ENCODE data around the gene KRT72.
"Not testable (repeated sequence)": the region's sequence is repeated elsewhere in the genome, so short reads cannot be mapped to it uniquely, and the experiment has no call there.

Gene KRT72

DNA sequence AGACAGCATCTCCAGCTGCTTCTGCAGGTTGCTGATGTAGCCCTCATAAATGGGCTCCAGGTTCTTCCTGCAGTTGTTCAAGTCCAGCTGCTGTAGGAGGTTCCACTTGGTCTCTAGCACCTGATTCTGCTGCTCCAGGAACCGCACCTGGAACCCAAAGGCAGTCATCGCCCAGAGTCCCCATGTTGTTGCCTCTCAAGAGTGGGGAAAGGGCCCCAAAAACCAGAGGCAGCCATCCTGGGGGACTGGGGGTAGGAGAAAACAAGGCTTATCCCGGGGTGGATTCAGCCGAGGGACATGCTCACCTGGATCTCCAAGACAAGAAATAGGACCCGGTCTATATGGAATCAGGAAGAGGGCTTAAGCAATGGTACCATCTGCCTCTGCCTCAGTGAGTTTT, 2.3 kb downstream of the KRT72 start:
- ATAC-seq (replicated peaks; ENCODE audit: extremely low read depth, poor library complexity, severe bottlenecking), result no peak
- DNase-seq (ENCODE audit: low spot score in 2 of 2), result no peak
- H3K27me3 Mint-ChIP-seq, result peaks cover 29% of the 10 kb centered on the region
- no peaks in the 10 kb centered on the region for H3K4me1 Mint-ChIP-seq
- H3K27ac Mint-ChIP-seq (ENCODE audit: low read depth), result no peak overlapping the region
- H3K4me3 Mint-ChIP-seq, result no peak overlapping the region
- no peaks in the 10 kb centered on the region for H3K9me3 Mint-ChIP-seq
- no peaks in the 10 kb centered on the region for H3K36me3 Mint-ChIP-seq (ENCODE audit: insufficient read depth)

DNA sequence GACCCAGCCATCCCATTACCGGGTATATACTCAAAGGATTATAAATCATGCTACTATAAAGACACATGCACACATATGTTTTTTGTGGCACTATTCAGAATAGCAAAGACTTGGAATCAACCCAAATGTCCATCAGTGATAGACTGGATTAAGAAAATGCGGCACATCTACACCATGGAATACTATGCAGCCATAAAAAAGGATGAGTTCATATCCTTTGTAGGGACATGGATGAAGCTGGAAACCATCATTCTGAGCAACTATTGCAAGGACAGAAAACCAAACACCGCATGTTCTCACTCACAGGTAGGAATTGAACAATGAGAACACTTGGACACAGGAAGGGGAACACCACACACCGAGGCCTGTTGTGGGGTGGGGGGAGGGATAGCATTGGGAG, 7.0 kb downstream of the KRT72 start:
- not testable (repeated sequence) for H3K27ac Mint-ChIP-seq (ENCODE audit: low read depth); H3K36me3 Mint-ChIP-seq (ENCODE audit: insufficient read depth); ATAC-seq (replicated peaks; ENCODE audit: extremely low read depth, poor library complexity, severe bottlenecking); H3K9me3 Mint-ChIP-seq; H3K4me3 Mint-ChIP-seq; H3K4me1 Mint-ChIP-seq; DNase-seq (ENCODE audit: low spot score in 2 of 2)
- H3K27me3 Mint-ChIP-seq, result peaks cover 22% of the 10 kb centered on the region

DNA sequence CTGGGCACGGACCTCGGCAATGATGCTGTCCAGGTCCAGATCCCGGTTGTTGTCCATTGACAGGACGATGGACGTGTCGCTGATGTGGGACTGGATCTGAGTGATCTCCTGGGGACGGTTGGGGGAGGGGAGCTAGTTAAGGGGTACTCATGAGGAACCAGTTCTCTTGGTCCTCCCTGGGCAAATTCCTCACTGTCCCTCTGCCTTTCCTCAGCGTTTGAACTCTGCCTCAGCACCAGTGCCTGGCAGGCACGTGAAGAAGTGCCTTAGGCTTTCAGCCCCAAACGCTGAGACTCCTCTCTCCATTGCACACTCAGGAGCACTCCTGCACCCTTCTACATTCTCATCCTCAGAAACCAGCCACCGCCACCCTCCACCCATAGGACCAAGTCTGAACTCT, 9.7 kb downstream of the KRT72 start:
- H3K27ac Mint-ChIP-seq (ENCODE audit: low read depth), result no peak overlapping the region
- peaks cover 9% of the 10 kb centered on the region for H3K4me1 Mint-ChIP-seq
- H3K9me3 Mint-ChIP-seq, result no peaks in the 10 kb centered on the region
- H3K27me3 Mint-ChIP-seq, result peaks cover 7% of the 10 kb centered on the region
- ATAC-seq (replicated peaks; ENCODE audit: extremely low read depth, poor library complexity, severe bottlenecking) (no peak), DNase-seq (ENCODE audit: low spot score in 2 of 2) (no peak)
- no peak overlapping the region for H3K4me3 Mint-ChIP-seq
- H3K36me3 Mint-ChIP-seq (ENCODE audit: insufficient read depth), result no peaks in the 10 kb centered on the region

DNA sequence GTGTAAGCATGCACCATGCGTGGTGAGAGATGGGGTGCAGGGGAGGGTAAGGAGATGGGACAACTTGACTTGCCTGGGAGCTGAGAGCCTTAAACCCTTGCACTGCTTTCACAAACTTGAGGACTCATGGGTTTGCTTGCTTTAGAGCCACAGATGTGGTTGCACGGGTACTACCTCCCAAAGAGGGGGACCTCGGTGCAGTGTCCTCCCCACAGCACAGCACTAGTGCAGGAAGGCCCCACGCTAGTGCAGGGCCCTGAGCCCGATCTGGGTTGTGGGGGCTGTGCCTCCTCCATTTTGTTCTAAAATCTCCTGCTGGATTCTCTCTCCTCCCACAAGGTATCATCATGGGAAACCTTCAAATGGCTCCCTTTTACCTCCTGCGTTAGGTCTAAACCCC, 11.2 kb downstream of the KRT72 start:
- H3K36me3 Mint-ChIP-seq (ENCODE audit: insufficient read depth), result no peaks in the 10 kb centered on the region
- peaks cover 7% of the 10 kb centered on the region for H3K27me3 Mint-ChIP-seq
- ATAC-seq (replicated peaks; ENCODE audit: extremely low read depth, poor library complexity, severe bottlenecking) (no peak), DNase-seq (ENCODE audit: low spot score in 2 of 2) (no peak)
- peaks cover 24% of the 10 kb centered on the region for H3K4me1 Mint-ChIP-seq
- H3K27ac Mint-ChIP-seq (ENCODE audit: low read depth), result no peak overlapping the region
- no peak overlapping the region for H3K4me3 Mint-ChIP-seq
- no peaks in the 10 kb centered on the region for H3K9me3 Mint-ChIP-seq

DNA sequence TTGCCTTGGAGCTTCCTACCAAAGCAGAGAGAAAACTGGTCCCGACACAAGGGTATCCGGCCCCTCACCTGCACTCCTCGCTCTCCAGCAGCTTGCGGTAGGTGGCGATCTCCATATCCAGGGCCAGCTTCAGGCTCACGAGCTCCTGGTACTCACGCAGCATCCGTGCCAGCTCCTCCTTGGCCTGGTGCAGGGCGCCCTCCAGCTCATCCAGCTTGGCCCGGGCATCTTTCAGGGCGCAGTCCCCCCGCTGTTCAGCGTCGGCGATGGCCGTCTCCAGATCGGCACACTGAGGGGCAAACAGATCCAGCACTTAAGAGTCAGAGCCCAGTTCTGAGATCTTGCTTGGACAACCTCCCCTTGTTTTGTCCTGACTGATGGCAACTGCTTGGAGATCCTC, 13.7 kb downstream of the KRT72 start:
- ATAC-seq (replicated peaks; ENCODE audit: extremely low read depth, poor library complexity, severe bottlenecking) (no peak), DNase-seq (ENCODE audit: low spot score in 2 of 2) (no peak)
- no peaks in the 10 kb centered on the region for H3K36me3 Mint-ChIP-seq (ENCODE audit: insufficient read depth)
- H3K27me3 Mint-ChIP-seq, result peaks cover 7% of the 10 kb centered on the region
- peaks cover 35% of the 10 kb centered on the region for H3K4me1 Mint-ChIP-seq
- H3K4me3 Mint-ChIP-seq, result no peak overlapping the region
- peak overlapping the region; percentile 29 for H3K27ac Mint-ChIP-seq (ENCODE audit: low read depth)
- H3K9me3 Mint-ChIP-seq, result no peaks in the 10 kb centered on the region

DNA sequence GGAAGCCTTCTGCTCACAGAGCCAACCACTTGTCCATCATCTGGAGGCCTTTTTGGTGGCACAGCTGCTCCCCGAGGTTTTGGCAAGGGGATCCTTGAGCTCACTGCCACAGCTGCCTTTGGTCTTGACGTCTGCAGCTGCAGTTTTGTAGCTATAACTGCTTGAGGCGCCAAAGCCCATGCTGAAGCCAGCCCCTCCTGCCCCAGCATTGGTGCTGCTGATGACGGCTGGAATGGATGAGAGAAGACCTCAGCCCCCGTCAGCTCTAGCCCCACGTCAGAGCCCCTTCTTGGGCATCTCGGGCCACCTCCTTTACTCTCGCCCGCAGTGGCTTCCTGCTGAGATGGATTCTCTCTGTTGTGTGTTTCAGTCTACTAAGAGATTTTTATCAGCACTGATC, 15.3 kb downstream of the KRT72 start:
- Mint-ChIP-seq H3K27me3 (peaks cover 3% of the 10 kb centered on the region), H3K4me1 (peaks cover 41% of the 10 kb centered on the region), H3K36me3 (ENCODE audit: insufficient read depth) (no peaks in the 10 kb centered on the region), H3K27ac (ENCODE audit: low read depth) (peak overlapping the region; percentile 49), H3K4me3 (no peak overlapping the region), H3K9me3 (no peaks in the 10 kb centered on the region)
- peak in 1 of 2 donors; percentile 86 for DNase-seq (ENCODE audit: low spot score in 2 of 2)
- peak; percentile 97 for ATAC-seq (replicated peaks; ENCODE audit: extremely low read depth, poor library complexity, severe bottlenecking)

DNA sequence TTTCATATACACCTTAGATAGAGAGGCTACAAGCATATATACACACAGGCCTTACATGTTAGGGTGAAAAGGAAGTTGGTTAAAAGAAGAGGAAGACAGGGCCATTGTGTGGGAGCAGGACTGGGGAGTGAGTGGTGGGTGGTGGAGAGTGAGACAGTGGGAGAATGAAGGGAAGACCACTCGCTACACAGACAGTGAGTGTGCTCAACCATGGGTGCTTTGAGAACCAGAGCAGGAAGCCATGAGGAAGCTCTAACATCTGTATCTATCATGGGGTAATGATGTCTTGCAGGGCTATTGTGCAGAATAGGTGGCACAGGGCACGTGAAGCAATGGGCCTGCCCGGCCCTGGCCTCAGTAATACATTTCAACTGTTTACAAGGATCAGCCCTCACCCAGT, 16.2 kb downstream of the KRT72 start:
- Mint-ChIP-seq H3K27ac (ENCODE audit: low read depth) (peak overlapping the region; percentile 49), H3K4me3 (no peak overlapping the region), H3K27me3 (peaks cover 12% of the 10 kb centered on the region), H3K4me1 (peaks cover 50% of the 10 kb centered on the region), H3K36me3 (ENCODE audit: insufficient read depth) (no peaks in the 10 kb centered on the region), H3K9me3 (no peaks in the 10 kb centered on the region)
- no peak for DNase-seq (ENCODE audit: low spot score in 2 of 2)
- no peak for ATAC-seq (replicated peaks; ENCODE audit: extremely low read depth, poor library complexity, severe bottlenecking)

DNA sequence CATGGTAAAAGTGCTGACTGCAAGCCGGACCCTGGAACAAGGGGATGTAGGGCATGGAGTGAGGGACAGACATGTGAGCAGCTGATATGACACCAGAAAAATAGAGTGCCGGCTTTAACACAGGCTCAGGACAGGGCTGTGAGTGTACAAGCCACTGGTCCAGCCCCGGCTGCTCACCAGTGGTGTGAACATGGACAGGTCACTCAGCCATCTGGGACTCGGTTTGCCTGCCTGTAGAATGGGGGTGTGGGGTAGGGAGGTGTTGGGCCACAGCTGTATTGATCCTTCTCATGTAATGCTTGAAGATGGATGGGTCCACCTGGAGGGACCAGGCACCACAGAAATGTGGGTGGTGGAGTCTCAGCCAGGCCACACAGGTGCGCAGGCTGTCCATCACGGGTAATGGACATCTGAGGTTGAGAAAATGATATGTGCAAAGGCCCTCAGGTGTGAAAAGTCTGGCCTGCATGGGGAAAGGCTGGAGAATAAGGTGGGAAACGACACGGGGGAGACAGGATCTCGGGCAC, 17.0 kb downstream of the KRT72 start:
- Mint-ChIP-seq H3K9me3 (no peaks in the 10 kb centered on the region), H3K4me3 (no peak overlapping the region), H3K36me3 (ENCODE audit: insufficient read depth) (no peaks in the 10 kb centered on the region), H3K27ac (ENCODE audit: low read depth) (no peak overlapping the region), H3K27me3 (peaks cover 15% of the 10 kb centered on the region), H3K4me1 (peaks cover 52% of the 10 kb centered on the region)
- DNase-seq (ENCODE audit: low spot score in 2 of 2), result no peak
- ATAC-seq (replicated peaks; ENCODE audit: extremely low read depth, poor library complexity, severe bottlenecking), result no peak

DNA sequence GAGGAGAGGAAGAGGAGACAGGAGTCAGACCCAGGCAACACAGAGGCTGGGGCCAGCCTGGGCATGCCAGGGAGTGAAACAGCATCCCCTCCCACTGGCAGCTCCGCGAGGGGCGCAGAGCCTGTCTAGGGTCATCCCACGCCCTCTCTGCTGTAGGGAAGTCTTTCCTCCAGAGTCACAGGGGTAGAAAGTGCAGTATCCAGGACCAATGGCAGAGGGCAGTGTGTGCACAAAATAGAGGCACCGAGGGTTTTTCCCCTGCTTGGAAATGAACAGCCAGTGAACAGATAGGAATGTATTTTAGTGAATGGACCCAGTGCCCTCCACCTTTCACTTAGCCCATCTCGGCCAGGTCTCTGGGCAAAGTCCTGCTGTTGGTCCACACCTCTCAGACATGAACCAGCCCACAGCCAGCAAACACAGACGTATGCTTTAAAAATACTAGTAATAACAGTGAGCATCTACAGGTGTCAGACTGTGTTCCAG, 18.2 kb downstream of the KRT72 start:
- Mint-ChIP-seq H3K4me3 (no peak overlapping the region), H3K4me1 (peaks cover 52% of the 10 kb centered on the region), H3K36me3 (ENCODE audit: insufficient read depth) (no peaks in the 10 kb centered on the region), H3K27me3 (peaks cover 15% of the 10 kb centered on the region), H3K27ac (ENCODE audit: low read depth) (no peak overlapping the region), H3K9me3 (no peaks in the 10 kb centered on the region)
- DNase-seq (ENCODE audit: low spot score in 2 of 2) (peak; percentile 49 to 58), ATAC-seq (replicated peaks; ENCODE audit: extremely low read depth, poor library complexity, severe bottlenecking) (no peak)

DNA sequence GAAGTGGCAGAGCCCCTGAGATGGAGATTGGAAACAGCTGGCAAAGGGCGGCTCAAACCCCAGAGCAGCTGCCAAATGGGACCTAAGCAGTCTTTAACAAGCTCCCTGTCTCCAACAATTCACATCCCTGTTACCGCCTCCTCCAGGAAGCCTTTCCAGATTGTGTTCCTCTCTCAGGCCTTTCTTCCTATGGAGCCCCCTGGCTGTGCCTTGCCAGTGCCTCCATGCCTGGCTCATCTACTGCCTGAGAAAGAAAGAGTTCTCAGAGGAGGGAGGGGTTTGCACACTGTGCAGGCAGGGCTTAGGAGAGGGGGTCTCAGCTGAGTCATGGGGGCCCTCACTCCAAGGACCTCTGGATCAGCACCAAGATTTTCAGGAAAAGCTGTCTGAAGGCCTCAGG, 18.8 kb downstream of the KRT72 start:
- no peaks in the 10 kb centered on the region for H3K9me3 Mint-ChIP-seq
- no peaks in the 10 kb centered on the region for H3K36me3 Mint-ChIP-seq (ENCODE audit: insufficient read depth)
- H3K27ac Mint-ChIP-seq (ENCODE audit: low read depth), result no peak overlapping the region
- DNase-seq (ENCODE audit: low spot score in 2 of 2) (no peak), ATAC-seq (replicated peaks; ENCODE audit: extremely low read depth, poor library complexity, severe bottlenecking) (no peak)
- H3K4me1 Mint-ChIP-seq, result peaks cover 52% of the 10 kb centered on the region
- peaks cover 15% of the 10 kb centered on the region for H3K27me3 Mint-ChIP-seq
- H3K4me3 Mint-ChIP-seq, result no peak overlapping the region

DNA sequence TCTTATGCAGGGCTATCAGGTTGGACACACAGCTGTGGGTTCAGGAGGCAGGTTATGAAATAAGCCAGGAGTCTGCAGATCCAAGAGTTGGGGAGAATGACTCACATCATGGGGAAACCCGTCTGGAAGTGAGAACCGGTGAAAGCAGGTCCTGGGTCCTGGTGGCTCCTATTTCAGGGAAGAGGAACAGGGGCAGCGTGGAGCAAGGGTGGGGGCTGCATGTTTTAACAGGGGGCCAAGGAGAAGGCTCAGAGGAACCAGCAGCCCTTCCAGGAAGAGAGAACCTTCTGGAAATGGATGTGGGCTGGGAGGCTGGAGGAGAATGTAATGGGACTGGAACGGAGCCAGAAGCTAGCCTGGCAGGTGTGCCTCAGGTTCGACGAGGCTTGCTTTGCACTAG, 19.8 kb downstream of the KRT72 start:
- Mint-ChIP-seq H3K9me3 (no peaks in the 10 kb centered on the region), H3K4me1 (peaks cover 43% of the 10 kb centered on the region), H3K4me3 (no peak overlapping the region), H3K27ac (ENCODE audit: low read depth) (no peak overlapping the region), H3K36me3 (ENCODE audit: insufficient read depth) (no peaks in the 10 kb centered on the region), H3K27me3 (peaks cover 15% of the 10 kb centered on the region)
- ATAC-seq (replicated peaks; ENCODE audit: extremely low read depth, poor library complexity, severe bottlenecking) (no peak), DNase-seq (ENCODE audit: low spot score in 2 of 2) (no peak)

DNA sequence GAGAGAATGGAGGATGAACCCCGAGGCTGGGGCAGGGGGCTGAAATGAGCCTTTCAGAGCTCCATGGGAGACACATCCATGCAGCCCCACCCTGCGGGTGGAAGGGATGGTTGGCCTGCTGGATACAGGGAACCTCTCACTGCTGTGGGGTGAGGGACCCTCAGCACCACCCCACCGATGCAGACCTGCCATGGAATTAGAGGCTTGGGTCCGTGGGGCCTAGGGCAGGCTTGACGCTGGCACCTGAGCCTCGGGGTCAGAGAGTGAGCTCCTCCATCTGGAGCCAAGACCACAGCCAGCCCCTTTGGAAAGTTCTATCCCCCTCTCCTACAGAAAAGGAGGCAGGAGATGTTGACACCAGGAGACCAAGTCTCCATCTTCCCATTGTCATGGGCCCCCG, 20.2 kb downstream of the KRT72 start:
- Mint-ChIP-seq H3K36me3 (ENCODE audit: insufficient read depth) (no peaks in the 10 kb centered on the region), H3K9me3 (no peaks in the 10 kb centered on the region), H3K27ac (ENCODE audit: low read depth) (peak overlapping the region; percentile 86), H3K4me1 (peaks cover 39% of the 10 kb centered on the region), H3K27me3 (peaks cover 15% of the 10 kb centered on the region), H3K4me3 (no peak overlapping the region)
- DNase-seq (ENCODE audit: low spot score in 2 of 2) (no peak), ATAC-seq (replicated peaks; ENCODE audit: extremely low read depth, poor library complexity, severe bottlenecking) (no peak)

DNA sequence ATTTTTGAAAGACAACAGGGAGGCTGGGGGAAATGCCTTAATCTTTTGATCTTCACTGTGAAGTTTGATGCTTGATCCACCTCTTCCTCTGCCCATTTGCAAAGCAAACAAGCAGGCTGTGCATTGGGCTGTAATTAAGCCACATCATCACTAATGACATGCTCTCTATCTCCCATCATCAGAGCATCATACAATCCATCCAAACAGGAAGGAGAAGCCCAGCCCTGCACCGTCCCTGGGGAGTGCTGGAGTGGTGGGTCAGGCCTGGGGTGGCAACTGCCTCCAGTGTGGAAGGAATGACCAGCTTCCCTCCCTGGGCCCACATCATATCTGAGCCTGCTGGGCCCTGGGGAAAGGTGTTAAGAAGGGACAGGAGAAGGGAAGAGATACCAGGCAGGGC, 20.8 kb downstream of the KRT72 start:
- no peak overlapping the region for H3K4me3 Mint-ChIP-seq
- peaks cover 15% of the 10 kb centered on the region for H3K27me3 Mint-ChIP-seq
- DNase-seq (ENCODE audit: low spot score in 2 of 2) (no peak), ATAC-seq (replicated peaks; ENCODE audit: extremely low read depth, poor library complexity, severe bottlenecking) (no peak)
- peaks cover 37% of the 10 kb centered on the region for H3K4me1 Mint-ChIP-seq
- no peaks in the 10 kb centered on the region for H3K9me3 Mint-ChIP-seq
- H3K27ac Mint-ChIP-seq (ENCODE audit: low read depth), result peak overlapping the region; percentile 86
- H3K36me3 Mint-ChIP-seq (ENCODE audit: insufficient read depth), result no peaks in the 10 kb centered on the region

All from central memory CD8-positive, alpha-beta T cell (primary cell).